AG04450 (cell line): ENCODE data around the gene FAM89A. TPM values are rescaled to one million over a fixed set of nuclear protein-coding genes. Genes with fewer than 3 reads are reported as not detected.
"Not testable (repeated sequence)": the region's sequence is repeated elsewhere in the genome, so short reads cannot be mapped to it uniquely, and the experiment has no call there.

Experiments used
- CTCF ChIA-PET: fragments of 300-600, 350-600 bp; formaldehyde crosslinking; extraction: SDS; loops from one replicate; lab custom pipeline; 2022; ENCODE audit warnings: antibody characterized with exemption, inconsistent platforms; lab: Charles Lee
- POLR2A ChIA-PET: fragments of 350-600 bp; formaldehyde crosslinking; extraction: SDS; loops from one replicate; lab custom pipeline; 2021; ENCODE audit warnings: antibody characterized with exemption, inconsistent platforms; lab: Yijun Ruan, JAX
- DNase-seq: peaks from one replicate; pipeline ENCODE4 v3.0.0-alpha.2; 2011; ENCODE audit warnings: low read depth, low spot score
- H3K27ac ChIP-seq: one replicate; pipeline ENCODE4 v1.5.1; 2012; ENCODE audit warnings: low read depth, low read length, control low read depth
- H3K27me3 ChIP-seq: one replicate; pipeline ENCODE4 v1.6.0; 2012; ENCODE audit warnings: low read length; ENCODE audit not compliant: control insufficient read depth, insufficient read depth
- H3K4me3 ChIP-seq: 2 replicates; pipeline ENCODE4 v1.5.1; 2011; ENCODE audit warnings: mild to moderate bottlenecking, low read depth, low read length, control low read depth
- H3K9me3 ChIP-seq: 2 replicates; pipeline ENCODE4 v1.5.1; 2012; ENCODE audit warnings: low read length; ENCODE audit not compliant: control insufficient read depth, insufficient read depth
- CTCF ChIP-seq: IDR thresholded peaks from 2 replicates; pipeline ENCODE4 v1.5.1; 2011; ENCODE audit warnings: low read depth, low read length, control low read depth, inconsistent platforms
- polyA plus RNA-seq: library from polyadenylated mRNA; depleted of rRNA; stranded (reverse); fragments of >200 nt; gene quantifications from 2 replicates; pipeline ENCODE4 v1.2.3, GENCODE V29; 2011

The FAM89A gene
- polyA plus RNA-seq, 1 experiment, result 13.8 TPM

DNA sequence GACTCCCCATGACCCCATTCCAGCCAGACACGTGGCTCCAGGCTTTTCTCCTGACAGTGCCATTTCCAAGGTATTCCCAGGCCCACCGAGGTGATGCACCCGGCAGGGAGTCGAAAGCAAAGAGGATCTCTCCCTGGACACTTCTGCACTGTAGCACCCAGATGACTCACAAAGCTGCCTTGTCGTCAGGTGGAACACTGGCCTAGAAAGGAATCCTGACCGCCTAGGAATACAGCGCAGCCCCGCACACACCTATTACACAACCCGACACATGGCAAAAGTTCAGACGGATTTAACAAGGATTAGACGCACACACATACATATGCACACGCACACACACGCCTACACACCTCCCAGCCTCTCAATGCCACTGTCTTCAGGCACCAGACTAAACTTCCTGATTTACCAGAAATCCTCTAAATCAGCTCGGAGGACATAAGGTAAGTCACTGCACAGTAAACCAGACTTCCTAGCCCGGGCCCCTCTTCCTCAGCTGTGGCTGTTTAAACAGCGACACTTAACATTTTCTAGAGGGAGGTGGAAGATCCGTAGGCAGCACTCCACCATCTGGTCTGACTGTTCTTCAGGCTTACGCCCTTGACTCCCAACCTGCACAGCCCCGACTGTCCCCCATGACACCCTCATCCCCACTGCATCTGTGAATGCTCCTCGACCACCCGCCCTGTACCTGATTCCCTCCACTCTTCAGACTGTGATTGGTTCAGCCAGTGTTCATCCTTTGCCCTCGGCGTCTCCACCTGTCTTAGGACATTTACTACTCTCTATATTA, 12.7 kb downstream of the FAM89A start:
- TF ChIP-seq CTCF, result no peak
- Histone ChIP-seq H3K27me3 (no peaks in the 10 kb centered on the region), H3K27ac (no peak overlapping the region), H3K4me3 (no peak overlapping the region), H3K9me3 (no peaks in the 10 kb centered on the region)
- ChIA-PET POLR2A (no interaction called here), CTCF (no interaction called here)
- DNase-seq, result no peak

GRCh38 chr1:231026576-231026975, 13.5 kb downstream of the FAM89A start:
- POLR2A ChIA-PET, result no interaction called here
- Histone ChIP-seq H3K27ac (no peak overlapping the region), H3K4me3 (no peak overlapping the region), H3K9me3 (no peaks in the 10 kb centered on the region), H3K27me3 (no peaks in the 10 kb centered on the region)
- TF ChIP-seq CTCF, result no peak
- no peak for DNase-seq
- CTCF ChIA-PET, result no interaction called here

DNA sequence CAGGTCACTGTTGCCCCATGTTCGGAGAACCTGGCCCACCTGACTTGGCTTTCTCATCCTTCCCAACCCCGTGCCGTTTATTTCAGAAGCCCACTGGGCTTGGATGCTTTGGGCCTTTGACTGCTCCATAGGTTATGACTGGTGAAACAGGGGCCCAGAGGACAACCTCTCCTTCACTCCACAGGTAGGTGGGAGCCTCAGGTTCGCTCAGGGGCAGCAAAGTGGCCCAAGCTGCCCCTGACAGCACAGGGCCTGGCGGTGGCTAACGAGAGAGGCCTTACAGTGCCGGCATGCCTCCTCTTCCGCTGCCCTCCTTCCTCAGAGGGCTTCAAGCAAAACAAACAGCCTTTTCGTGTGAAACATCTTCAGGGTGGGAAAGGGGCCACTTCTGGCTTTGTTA, 16.9 kb downstream of the FAM89A start:
- Histone ChIP-seq H3K27ac (no peak overlapping the region), H3K9me3 (no peaks in the 10 kb centered on the region), H3K27me3 (no peaks in the 10 kb centered on the region), H3K4me3 (no peak overlapping the region)
- no peak for TF ChIP-seq CTCF
- ChIA-PET CTCF (no interaction called here), POLR2A (no interaction called here)
- no peak for DNase-seq

DNA sequence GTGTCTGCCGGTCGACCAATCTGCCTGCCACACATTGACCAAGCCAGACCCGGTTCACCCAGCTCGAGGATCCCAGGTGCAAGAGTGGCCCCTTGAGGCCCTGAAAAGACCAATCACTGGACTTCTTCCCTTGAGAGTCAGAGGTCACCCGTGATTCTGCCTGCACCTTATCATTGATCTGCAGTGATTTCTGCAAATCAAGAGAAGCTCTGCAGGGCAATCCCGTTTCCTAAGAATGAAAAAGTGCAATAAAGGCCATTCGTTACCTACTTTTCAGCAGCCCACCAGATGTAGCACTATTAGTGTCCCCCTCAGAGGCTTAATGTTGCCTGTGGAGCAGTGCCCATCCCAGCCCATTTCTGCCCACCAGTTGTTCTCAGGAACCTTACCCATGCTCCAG, 17.5 kb downstream of the FAM89A start:
- DNase-seq, H3K9me3 ChIP-seq, H3K27ac ChIP-seq, CTCF ChIA-PET, POLR2A ChIA-PET, H3K4me3 ChIP-seq, H3K27me3 ChIP-seq: not testable (repeated sequence)

GRCh38 chr1:231021540-231022031, 18.5 kb downstream of the FAM89A start:
- Histone ChIP-seq H3K9me3 (no peaks in the 10 kb centered on the region), H3K27ac (no peak overlapping the region), H3K4me3 (no peak overlapping the region), H3K27me3 (no peaks in the 10 kb centered on the region)
- TF ChIP-seq CTCF, result no peak
- DNase-seq, result no peak
- ChIA-PET CTCF (no interaction called here), POLR2A (no interaction called here)
